NCI-H345 (cell line): Measurements from ENCODE around the gene FAM78A.
A peak's percentile ranks its signal among the peaks of the same experiment; 100 is the strongest.
"Not testable (repeated sequence)": the region's sequence is repeated elsewhere in the genome, so short reads cannot be mapped to it uniquely, and the experiment has no call there.

Experiments
- DNase-seq: peaks from one replicate; lab custom pipeline; 2025; lab: John Stamatoyannopoulos, UW

FAM78A gene

DNA sequence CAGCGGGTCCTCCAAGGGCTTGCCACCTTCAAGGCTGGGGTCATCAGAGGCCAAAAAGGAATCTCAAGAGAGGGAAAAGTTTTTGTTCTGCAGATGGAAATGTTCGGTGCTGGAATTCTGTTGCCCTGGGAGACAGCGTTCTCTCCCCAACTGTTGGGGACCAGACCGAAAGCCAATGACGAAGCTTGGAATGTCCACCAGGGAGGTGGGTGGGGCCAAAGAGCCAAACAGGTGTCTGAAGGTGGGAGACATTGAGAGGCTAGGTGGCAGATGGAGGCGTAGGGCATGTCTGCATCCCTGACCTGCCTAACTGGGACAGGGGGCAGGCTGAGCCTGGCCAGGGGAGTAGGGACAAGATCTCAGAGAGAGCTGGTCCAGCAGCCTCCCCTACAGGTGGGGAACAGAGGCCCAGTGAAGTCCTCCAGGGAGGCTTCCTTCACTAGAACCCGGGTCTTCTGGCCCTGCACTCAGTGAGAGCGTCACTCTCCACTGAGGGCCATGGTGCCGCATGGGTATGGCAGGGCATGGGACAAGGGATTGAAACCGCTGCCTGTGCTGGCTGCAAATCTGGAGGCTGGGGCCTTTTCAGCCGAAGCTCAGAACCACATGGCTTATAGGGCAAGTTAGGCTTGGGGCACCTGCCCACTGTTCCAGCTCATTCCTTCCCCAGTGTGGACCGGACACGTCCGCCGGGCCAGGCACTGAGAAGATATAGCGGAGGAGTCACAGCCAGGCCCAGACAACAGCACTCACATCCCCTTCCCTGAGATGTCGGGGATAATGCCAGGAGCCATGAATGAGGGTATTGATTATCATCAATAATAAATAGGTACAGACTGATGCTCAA lies 5.0 kb upstream of the FAM78A start:
- DNase-seq: no peak

- DNase-seq: no peak
These were observed 4.3 kb upstream of the FAM78A start for GRCh38 chr9:131280660-131281059.

DNA sequence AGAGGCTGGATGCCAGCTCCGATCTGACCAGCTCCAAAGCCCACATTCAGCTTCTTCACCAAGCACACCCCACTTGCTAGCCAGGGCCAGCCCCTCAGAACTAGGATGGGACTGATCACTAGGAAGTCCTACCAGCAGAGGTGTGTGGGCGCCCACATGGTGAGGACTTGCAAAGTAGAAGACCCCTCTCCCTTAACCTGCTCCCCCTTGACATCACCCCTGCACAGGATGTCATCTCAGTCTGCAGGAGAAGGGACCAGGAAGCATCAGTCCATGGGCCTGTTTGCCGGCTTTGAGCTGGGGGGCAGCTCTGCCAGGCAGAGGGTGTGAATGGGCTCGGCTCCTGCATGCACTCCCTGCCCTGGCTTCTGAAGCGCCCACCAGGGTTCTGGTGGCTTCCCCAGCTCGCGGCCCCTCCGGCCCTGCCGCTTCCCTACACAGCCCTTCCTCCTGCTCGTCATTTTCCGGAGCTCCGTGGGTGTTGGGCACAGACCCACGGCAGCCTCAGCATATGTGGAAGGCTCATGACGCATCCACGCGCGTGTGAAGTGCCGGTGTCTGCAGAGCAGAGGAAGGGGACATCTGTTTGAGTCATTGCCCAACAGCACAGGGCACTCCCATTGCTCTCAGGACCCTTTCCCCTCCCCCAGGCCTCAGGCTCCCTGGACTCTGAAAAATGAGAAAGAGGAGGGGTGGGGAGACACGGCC lies 3.7 kb upstream of the FAM78A start:
- no peak for DNase-seq

- no peak for DNase-seq
These were observed 3.0 kb upstream of the FAM78A start for GRCh38 chr9:131279196-131279862.

GRCh38 chr9:131278702-131279111 lies 2.4 kb upstream of the FAM78A start:
- DNase-seq: no peak

DNA sequence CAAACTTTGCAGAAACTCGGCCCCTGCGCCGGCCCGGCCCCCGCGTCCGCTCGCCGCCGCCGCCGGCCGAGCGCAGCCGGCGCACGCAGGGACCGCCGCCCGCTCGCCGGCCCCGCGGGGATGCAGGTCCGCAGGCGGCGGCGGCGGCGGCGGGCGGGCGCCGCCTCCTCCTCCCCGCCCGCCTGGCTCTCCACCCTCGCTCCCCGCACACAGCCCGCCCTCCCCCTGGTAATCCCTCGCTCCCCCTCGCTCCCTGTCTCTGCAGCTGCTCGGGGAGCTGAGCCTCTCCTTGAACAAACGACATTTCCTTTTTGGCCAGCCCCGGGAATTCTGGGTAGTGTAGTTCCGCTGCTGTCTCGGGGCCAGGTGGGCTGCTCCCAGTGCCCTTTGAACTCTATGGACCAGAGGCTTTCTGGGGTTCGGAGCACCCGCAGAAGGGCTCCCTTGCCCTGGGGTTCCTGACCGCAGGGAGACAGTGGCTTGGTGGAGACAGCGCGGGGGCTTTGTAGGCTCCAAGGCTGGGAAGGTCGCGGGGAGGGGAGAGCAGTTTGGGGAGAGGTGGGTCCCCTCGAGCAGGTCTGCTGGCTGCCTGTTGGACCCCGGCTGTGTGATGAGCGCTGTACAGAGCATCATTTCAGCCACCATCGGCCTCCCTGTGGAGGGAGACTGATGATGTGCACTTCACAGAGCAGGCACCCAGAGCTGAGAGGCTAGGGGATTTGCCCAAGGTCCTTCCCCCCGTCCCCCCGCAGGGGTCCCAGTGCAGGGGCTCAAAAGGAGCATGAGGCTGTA lies 1.8 kb upstream of the FAM78A start:
- DNase-seq: peak; percentile 87

DNA sequence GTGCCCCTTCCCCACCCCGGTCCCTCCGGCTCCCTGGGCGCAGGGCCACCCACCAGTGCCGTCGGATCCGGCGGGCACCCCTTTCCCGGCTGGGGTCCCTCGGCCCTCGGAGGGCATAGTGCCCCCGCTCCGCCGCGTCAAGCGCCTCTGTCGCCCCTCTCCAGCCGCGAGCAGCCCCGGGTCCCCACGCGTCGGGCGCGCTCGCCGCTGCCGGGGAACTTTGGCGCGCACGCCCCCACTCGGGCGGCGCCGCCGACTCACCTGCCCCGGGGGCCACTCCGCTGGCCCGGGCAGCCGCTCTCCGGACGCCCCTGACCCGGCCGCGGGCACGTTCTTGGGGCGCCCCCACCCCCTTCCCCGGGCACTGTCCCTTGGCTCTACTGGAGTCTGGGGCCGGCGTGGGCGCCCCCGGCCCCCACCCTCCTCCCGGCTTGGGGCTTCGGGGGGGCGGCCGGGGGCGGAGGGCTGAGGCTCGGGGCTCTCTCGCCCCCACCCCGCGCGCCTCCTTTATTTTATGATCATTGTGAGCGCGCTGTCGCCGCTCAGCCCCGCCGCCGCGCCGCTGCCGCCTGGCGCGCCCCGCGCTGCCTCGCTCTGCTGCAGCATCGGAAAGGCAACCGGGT lies 1.1 kb upstream of the FAM78A start:
- no peak for DNase-seq

DNA sequence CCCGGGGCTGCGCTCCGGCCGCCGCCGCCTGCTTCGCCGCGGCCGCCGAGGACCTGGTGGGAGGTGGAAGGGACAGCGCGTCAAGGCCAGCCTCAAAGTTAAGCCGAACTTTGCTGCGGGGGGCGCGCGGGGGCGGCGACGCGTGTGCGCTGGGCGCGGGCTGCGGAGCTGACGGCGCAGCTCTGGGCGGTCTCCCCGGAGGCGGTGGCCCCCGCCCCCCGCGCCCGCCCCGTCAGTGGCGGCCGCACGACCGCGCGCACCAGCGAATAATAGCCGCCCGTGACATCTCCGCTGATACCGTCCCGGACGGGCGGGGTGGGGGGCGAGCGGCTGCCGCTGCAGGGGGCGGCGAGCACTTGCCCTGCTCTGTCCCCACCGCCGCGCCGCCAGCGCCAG lies 579 bp upstream of the FAM78A start:
- no peak for DNase-seq

GRCh38 chr9:131275332-131276093 lies 797 bp downstream of the FAM78A start:
- DNase-seq: no peak

DNA sequence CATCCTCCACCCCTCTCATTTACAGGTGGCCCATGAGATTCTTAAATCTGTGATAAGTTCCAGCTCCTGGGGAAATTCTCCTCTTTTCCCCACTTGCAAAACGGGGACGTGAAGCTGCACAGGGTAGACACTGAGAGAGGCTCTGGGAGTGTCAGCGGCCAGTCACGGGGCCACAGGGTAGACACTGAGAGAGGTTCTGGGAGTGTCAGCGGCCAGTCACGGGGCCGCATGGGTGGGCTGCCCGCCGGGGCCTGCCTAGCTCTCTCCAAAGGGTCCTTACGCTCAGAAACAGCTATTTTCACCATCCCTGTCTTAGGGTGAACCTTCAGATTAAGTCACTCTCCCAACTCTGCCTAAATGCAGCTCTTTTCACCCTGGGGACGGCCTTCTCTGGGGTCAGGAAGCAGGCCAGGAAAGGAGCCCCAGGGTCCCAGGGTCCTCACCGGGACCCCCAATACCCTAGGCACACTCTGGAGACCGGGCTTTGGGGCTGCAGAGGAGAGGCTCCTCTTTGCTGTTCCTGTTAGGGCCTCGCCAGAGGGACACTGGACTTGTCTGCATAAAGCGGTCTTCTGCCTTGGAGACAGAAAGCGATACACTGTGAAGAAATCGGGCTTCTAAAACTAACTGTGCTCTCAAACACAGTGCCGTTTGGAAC lies 1.5 kb downstream of the FAM78A start:
- no peak for DNase-seq

GRCh38 chr9:131273856-131274673 lies 2.2 kb downstream of the FAM78A start:
- DNase-seq: no peak

GRCh38 chr9:131273146-131273855 lies 3.0 kb downstream of the FAM78A start:
- DNase-seq: no peak

- DNase-seq: no peak
These were observed 4.1 kb downstream of the FAM78A start for GRCh38 chr9:131272212-131272611.

DNA sequence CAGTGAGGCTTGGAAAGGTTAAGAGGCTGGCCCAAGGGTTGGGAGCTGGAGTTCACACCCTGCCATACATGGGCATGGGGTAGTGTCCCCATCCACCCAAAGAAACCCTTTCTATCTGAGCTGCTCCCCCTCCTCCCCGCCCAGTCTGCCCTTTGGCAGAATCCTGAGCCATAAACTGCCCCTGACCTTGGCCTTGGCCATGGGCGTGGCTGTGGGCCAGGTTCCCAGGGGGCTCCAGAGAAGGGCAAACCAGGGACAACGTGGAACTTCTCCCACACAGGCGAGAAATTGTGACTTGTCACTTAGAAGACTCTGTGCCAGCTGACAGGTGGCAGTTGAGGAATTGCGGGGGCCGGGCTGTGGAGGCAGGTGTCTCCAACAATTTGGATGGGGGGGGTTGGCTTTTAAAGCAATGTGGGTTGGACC lies 4.8 kb downstream of the FAM78A start:
- DNase-seq: no peak

GRCh38 chr9:131271016-131271273 lies 5.4 kb downstream of the FAM78A start:
- not testable (repeated sequence) for DNase-seq

GRCh38 chr9:131270171-131271015 lies 5.9 kb downstream of the FAM78A start:
- DNase-seq: no peak

DNA sequence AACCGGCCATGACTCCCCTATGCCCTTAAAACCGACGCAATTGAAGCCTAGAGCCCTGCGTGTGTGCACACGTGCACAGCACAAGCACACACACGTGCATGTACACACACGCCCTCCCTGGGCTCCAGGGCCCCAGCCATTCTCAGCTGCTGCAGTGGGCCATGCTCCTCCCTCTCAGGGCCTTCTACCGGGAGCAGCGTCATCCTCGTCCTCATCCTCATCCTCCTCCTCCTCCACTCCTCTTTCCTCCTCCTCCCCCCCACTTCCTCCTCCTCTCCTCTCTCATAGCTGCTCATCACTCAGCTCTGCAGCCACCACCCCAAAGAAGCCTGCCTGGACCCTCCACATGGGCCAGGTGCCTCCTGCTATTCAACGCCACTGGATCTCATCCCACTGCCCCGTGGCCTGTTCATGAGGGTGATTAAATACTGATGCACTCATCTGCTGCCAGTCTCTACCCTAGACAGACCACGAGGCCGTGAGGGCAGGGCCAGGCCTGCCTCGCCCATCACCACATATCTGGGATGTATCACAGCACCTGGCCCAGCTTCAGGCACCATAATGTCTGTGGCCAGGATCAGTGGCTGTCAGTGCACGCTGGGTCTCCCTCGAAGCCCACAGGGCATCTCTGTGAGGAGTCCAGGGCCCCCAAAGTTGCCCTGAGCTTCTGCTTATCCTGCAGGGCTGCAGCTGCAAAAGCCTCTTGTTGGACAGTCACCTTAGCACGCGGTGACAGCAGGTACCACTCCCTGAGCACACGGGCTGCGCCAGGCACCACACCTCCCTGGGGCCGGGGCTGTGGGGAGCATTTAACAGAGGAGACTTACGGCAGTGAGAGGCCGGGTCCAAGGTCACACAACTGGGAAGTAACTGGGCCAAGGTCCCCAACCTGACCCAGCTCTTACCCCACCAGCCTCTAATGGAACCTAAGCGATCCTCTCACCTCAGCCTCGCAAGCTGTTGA lies 9.8 kb downstream of the FAM78A start:
- no peak for DNase-seq
